Measurements from ENCODE around the gene BHLHA9.

The BHLHA9 gene

GRCh38 chr17:1256699-1257098, 13.5 kb upstream of the BHLHA9 start:
- DNase-seq, result no peak

GRCh38 chr17:1260086-1260769, 10.0 kb upstream of the BHLHA9 start:
- DNase-seq, result no peak

DNA sequence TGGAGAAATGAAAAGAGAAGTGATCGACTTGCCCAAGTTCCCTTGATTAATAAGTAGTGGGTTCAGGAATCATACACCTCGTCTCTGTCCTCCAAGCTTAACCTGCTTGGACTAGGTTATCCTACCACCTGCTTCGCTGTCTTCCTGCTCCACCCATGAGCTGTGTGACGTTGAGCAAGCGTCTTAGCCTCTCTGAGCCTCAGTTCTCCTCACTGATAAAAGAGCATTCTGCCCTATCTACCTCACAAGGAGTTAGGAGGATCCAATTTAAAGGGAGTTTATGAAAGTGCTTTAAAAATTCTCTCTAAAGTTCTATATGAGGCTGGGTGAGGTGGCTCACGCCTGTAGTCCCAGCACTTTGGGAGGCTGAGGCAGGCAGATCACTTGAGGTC, 9.5 kb upstream of the BHLHA9 start:
- DNase-seq, result no peak

- DNase-seq, result no peak
Observed at GRCh38 chr17:1264196-1264595, 6.0 kb upstream of the BHLHA9 start.

GRCh38 chr17:1267471-1267943, 2.7 kb upstream of the BHLHA9 start:
- no peak for DNase-seq

DNA sequence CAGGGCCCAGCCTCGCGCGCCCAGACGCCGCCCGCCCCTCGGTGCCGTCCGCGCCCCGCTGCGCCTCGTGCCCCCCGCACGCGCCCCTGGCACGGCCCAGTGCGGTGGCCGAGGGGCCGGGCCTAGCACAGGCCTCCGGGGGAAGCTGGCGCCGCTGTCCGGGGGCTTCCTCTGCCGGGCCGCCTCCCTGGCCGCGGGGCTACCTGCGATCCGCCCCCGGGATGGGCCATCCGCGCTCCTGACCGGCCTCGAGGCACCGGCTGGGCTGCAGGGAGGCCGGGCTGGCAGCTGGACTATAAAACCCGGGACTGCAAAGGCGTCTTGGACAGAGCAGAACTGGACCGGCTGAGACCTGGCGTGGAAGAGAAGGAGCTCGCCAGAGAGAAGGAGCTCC, 783 bp downstream of the BHLHA9 start:
- no peak for DNase-seq

GRCh38 chr17:1271441-1271840, 1.2 kb downstream of the BHLHA9 start:
- no peak for DNase-seq

- no peak for DNase-seq
Observed at GRCh38 chr17:1272701-1273100, 2.5 kb downstream of the BHLHA9 start.

DNA sequence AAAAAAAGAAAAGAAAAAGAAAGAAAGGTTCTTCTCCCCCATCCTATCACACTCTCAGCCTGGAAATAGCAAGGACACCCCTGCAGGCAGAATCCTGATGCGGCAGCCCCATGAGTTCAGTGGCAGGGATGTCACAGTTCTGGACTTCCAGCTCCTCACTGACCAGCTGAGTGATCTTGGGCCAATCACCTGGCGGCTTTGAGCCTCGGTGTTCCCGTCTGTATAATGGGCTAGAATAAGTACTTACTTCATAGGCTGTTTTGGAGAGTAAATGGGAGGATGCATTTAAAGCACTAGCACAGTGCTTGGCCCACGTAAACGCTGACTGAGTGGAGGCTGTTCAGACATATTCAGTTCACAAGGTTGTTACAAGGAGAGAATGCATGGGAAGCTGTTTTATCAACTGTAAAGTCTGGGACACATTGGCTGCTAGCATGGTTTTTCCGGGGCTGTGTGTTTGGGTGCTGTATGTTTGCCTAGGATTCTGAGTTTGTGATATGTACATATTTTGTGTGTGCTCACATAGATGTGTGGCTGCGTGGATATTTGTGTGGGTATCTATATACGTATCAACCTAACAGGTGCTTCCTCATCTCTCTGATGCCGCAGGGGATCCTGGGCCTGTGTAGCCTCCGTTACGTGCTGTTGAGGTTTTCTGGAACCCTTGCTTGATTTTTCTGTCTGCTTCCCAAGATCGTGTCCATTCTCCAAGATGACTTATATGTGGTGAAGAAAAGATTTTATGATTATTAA, 3.4 kb downstream of the BHLHA9 start:
- no peak for DNase-seq

DNA sequence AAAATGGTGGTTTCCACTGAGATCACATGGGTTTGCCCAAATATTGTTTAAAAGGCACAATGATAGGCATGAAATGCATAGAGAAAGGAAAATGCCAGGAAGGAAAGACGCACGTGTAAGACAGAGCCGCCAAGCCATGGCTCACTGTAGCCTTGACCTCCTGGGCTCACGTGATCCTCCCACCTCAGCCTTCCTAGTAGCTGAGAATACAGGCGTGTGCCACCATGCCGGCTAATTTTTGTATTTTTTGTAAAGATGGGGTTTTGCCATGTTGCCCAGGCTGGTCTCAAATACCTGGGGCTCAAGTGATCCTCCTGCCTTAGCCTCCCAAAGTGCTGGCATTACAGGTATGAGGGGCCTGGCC, 4.0 kb downstream of the BHLHA9 start:
- DNase-seq, result no peak

GRCh38 chr17:1275205-1275961, 5.1 kb downstream of the BHLHA9 start:
- DNase-seq, result no peak

DNA sequence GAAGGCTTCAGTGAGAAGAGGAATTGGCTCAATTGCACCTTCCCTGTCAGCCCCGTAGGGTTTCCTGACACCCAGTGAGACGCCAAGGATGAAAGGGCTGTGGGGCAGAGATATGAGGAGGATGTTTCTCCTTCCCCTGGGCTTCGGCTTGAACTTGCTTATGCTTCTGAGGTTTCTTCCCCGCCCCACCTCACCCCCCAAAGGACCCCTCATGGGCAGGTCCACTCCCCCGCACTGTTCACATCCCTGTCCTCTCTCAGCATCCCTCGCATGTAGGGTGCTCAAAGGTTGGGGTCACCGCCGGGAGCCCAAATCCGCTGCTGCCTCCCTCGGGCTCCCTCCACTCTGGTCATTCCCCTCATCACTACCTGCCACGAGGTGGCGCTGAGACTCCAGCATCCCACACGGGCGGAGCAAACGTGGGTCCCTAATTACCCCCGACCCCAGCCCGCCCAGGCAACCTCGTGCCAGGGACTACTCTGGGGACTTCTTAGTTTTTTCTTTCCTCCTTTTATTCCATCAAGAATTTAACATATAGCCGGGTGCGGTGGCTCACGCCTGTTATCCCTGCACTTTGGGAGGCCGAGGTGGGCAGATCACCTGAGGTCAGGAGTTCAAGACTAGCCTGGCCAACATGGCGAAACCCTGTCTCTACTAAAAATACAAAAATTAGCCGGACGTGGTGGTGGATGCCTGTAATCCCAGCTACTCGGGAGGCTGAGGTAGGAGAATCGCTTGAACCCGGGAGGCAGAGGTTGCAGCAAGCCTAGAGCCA, 5.9 kb downstream of the BHLHA9 start:
- DNase-seq, result no peak

GRCh38 chr17:1280652-1281051, 10.4 kb downstream of the BHLHA9 start:
- DNase-seq, result no peak

DNA sequence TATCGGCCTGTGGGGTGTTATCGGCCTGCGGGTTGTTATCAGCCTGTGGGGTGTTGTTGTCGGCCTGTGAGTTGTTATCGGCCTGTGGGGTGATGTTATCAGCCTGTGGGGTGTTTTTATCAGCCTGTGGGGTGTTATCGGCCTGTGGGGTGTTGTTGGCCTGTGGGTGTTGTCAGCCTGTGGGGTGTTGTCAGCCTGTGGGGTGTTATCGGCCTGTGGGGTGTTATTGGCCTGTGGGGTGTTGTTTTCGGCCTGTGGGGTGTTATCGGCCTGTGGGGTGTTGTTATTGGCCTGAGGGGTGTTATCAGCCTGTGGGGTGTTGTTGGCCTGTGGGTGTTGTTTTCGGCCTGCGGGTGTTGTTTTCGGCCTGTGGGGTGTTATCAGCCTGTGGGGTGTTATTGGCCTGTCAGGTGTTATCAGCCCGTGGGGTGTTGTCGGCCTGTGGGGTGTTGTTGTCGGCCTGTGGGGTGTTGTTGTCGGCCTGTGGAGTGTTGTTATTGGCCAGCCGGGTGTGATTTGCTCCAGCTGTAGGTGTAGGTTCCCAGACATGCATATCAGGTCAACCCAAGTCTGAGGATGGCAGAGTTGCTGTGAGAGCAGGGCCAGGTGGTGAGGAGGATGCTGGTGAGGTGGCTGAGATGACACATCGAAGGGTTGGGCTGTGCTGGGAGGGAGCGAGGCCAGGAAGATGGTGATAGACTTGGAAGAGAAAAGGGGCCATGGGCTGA, 16.3 kb downstream of the BHLHA9 start:
- no peak for DNase-seq

DNA sequence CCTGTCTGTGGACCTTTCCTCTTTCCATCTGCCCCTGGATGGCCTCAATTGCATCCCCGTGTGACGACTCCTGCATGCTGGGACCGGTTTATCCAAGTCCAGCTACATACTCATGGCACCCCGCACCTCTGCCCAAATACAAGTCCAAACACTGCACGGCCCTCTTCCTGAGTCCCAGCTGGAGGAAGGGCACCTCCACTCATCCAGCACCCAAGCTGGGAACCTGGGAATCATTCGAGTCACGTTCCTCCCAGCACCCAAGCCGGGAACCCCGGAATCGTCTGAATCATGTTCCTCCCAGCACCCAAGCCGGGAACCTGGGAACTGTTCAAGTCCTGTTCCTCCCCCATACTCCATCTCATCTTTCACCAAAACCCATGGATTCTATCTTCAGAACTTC, 19.5 kb downstream of the BHLHA9 start:
- no peak for DNase-seq

DNA sequence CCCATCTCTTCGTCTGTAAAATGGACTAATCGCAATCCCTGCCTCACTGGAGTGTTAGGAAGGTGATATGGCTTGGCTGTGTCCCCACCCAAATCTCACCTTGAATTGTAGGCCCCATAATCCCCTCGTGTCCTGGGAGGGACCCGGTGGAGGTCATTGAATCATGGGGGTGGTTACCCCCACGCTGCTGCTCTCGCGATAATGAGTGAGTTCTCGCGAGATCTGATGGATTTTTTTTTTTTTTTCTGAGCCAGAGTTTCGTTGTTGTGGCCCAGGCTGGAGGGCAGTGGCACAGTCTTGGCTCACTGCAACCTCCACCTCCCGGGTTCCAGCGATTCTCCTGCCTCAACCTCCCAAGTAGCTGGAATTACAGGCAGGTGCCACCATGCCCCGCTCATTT, 20.4 kb downstream of the BHLHA9 start:
- DNase-seq, result no peak

- DNase-seq, result no peak
Observed at GRCh38 chr17:1294157-1294717, 24.0 kb downstream of the BHLHA9 start.

- no peak for DNase-seq
Observed at GRCh38 chr17:1298606-1299005, 28.4 kb downstream of the BHLHA9 start.

DNA sequence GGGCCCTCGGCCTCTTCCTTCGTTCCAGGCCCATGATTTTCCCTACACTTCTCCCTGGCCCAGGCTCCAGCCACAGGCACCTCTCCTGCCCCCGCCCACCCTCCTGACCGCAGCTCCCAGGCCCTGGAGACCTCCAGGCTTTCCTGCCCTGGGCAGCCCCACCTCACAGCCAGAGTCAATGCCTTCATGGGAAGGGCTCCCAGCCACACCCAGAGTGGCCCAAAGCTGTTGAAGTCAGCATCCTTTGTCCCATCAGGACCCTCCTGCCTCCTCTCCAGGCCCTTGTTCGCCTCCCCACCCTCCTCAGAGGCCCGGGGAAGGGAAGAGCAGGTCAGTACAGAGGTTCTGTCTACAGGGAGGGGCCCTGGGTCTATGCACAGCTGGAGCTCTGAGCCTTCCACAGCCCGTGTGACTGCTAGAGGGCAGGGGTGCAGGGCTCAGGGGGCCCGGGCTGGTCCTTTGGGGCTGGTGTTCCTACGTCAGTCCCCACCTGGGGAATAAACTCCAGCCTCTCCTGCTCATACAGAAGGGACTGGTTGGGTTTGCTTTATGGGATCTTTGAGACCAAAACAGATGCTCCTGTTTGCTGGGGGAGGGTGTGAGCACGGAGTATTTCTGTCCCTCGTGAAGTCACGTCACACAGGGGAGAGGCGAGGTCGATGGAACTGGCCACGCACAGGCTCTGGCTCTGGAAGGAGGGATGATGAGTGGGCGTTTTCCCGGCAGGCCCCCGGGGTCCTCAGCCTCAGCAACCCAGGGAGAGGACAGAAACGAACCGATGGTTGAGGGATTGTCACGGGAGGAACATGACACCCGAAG, 29.5 kb downstream of the BHLHA9 start:
- DNase-seq, result no peak

DNA sequence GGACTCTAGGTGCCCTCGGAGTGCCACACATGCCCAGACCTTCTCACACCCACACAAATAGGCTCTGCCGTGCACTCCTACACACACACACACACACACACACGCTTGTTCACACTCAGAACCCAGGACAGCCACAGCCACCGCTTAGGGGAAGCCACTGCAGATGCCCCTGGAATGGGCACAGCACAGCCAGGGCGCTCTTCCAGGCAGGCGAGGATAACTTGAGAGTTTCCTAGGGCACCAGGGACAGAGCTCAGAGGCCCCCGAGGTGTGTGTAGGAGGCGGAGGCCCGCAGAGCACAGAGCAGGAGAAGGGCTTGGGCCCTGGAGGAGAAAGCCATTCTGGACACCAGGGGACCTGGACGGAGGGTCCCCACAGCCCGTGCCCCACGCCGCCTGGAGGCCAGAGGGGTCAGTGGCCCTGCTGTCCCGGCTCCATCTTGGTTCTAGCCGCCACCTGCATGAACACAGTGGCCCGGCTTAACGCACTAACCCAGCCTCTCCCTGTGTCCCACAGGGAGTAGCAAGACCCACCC, 30.2 kb downstream of the BHLHA9 start:
- DNase-seq, result no peak

DNA sequence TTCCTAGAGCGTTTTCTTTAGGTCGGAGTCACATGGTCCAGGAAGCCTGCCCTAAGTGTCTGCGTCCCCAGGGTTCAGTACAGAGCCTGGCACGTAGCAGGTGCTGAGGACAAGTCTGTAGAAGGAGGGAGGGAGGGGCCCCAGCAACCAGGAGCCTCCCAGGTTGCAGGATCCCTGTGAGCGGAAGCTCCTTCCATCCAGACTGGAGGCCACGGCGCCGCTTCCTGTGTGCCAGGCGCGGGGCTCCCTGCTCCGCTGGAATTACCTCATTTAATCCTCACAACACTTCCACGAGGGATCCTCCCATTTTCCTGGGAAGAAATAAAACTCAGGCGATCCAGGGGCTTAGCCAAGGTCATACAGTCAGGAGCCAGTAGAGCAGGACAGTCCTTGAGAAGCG, 31.3 kb downstream of the BHLHA9 start:
- no peak for DNase-seq

All from DMS 273 treated with DMSO at 0.1 percent for 48 hours (cell line).